SK-N-SH (cell line): ENCODE results near the gene MIDN. TPM values are rescaled to one million over a fixed set of nuclear protein-coding genes. Genes with fewer than 3 reads are reported as not detected.

Experiments used
- CTCF ChIA-PET: fragments of 300-600, 350-600 bp; formaldehyde crosslinking; extraction: SDS; loops from one replicate; lab custom pipeline; 2021; lab: Yijun Ruan, JAX
- POLR2A ChIA-PET: fragments of 350-600 bp; sonication (Branson Sonifier 250); formaldehyde crosslinking; extraction: SDS; loops from one replicate; lab custom pipeline; 2020; ENCODE audit warnings: antibody characterized with exemption, inconsistent platforms; lab: Yijun Ruan, JAX
- DNase-seq: peaks from one replicate; pipeline ENCODE4 v3.0.0; 2012
- H2AFZ ChIP-seq: fragments of 200-600 bp; sonication (generic); 2 replicates; pipeline ENCODE4 v1.8.1; 2016; ENCODE audit warnings: antibody characterized with exemption, mild to moderate bottlenecking, low read depth
- H3F3A ChIP-seq: fragments of 200-600 bp; sonication (generic); replicated peaks from 2 replicates; pipeline ENCODE3; 2016; ENCODE audit warnings: antibody characterized with exemption, mild to moderate bottlenecking; ENCODE audit not compliant: insufficient read depth
- H3K27ac ChIP-seq, 2 experiments: fragments of 200-500 bp in 1 of 2; fragments of 200-600 bp in 1 of 2; sonication (Bioruptor generic) in 1 of 2; sonication (generic), shearing (Covaris generic) in 1 of 2; 2 replicates each; pipeline versions ENCODE4 v1.5.1 to v1.6.1; 2014 to 2016; ENCODE audit warnings: low read depth in 2 of 2, inconsistent platforms in 1 of 2, low read length in 1 of 2, mild to moderate bottlenecking in 1 of 2, mixed read lengths in 1 of 2
- H3K27me3 ChIP-seq: fragments of 200-600 bp; sonication (generic), shearing (Covaris generic); 2 replicates; pipeline ENCODE4 v1.6.1; 2016; ENCODE audit warnings: mixed run types; ENCODE audit not compliant: insufficient read depth
- H3K36me3 ChIP-seq, 2 experiments: fragments of 200-500 bp in 1 of 2; fragments of 200-600 bp in 1 of 2; sonication (Bioruptor generic) in 1 of 2; sonication (generic) in 1 of 2; replicated peaks in 1 of 2; 2 replicates each; pipeline versions ENCODE3 to v1.5.1; 2014 to 2016; ENCODE audit warnings: low read length in 1 of 2, mild to moderate bottlenecking in 1 of 2; ENCODE audit not compliant: insufficient read depth in 2 of 2, control insufficient read depth in 1 of 2
- H3K4me1 ChIP-seq, 2 experiments: fragments of 200-500 bp in 1 of 2; fragments of 200-600 bp in 1 of 2; sonication (Bioruptor generic) in 1 of 2; sonication (generic), shearing (Covaris generic) in 1 of 2; 2 replicates each; pipeline versions ENCODE4 v1.5.1 to v1.6.1; 2014 to 2016; ENCODE audit warnings: low read depth in 1 of 2, low read length in 1 of 2, mixed run types in 1 of 2; ENCODE audit not compliant: insufficient read depth in 2 of 2, control insufficient read depth in 1 of 2
- H3K4me2 ChIP-seq: fragments of 200-600 bp; sonication (generic), shearing (Covaris generic); 2 replicates; pipeline ENCODE4 v1.6.1; 2017; ENCODE audit warnings: mixed run types
- H3K4me3 ChIP-seq, 2 experiments: fragments of 200-500 bp in 1 of 2; fragments of 200-600 bp in 1 of 2; sonication (Bioruptor generic) in 1 of 2; sonication (generic), shearing (Covaris generic) in 1 of 2; 2 replicates each; pipeline versions ENCODE4 v1.5.1 to v1.8.1; 2014 to 2016; ENCODE audit warnings: low read depth in 2 of 2, inconsistent platforms in 1 of 2, low read length in 1 of 2, mild to moderate bottlenecking in 1 of 2, mixed read lengths in 1 of 2, moderate library complexity in 1 of 2
- H3K79me2 ChIP-seq: fragments of 200-600 bp; sonication (generic); 2 replicates; pipeline ENCODE4 v1.8.1; 2017; ENCODE audit warnings: mild to moderate bottlenecking; ENCODE audit not compliant: insufficient read depth
- H3K9ac ChIP-seq: fragments of 200-600 bp; sonication (generic); 2 replicates; pipeline ENCODE4 v1.6.1; 2017; ENCODE audit warnings: mixed run types
- H3K9me2 ChIP-seq: fragments of 200-600 bp; sonication (generic); 2 replicates; pipeline ENCODE4 v1.6.1; 2017; ENCODE audit warnings: mixed run types
- H3K9me3 ChIP-seq: fragments of 200-600 bp; sonication (generic); 2 replicates; pipeline ENCODE4 v1.6.1; 2017; ENCODE audit warnings: mixed run types, mild to moderate bottlenecking, moderate library complexity
- H4K20me1 ChIP-seq: fragments of 200-600 bp; sonication (generic); 2 replicates; pipeline ENCODE4 v1.6.1; 2017; ENCODE audit warnings: mild to moderate bottlenecking, mixed run types; ENCODE audit not compliant: insufficient read depth
- ELF1 ChIP-seq: IDR thresholded peaks from 2 replicates; pipeline ENCODE4 v1.4.0; 2012
- EP300 ChIP-seq, 2 experiments: IDR thresholded peaks; 2 replicates each; pipeline versions ENCODE4 v1.4.0 to v1.6.1; 2012; ENCODE audit warnings: borderline replicate concordance in 1 of 2, low read depth in 1 of 2, low read length in 1 of 2
- FOXM1 ChIP-seq: IDR thresholded peaks from 2 replicates; pipeline ENCODE4 v1.4.0; 2012; ENCODE audit warnings: low read depth, mild to moderate bottlenecking
- GABPA ChIP-seq: IDR thresholded peaks from 2 replicates; pipeline ENCODE4 v1.4.0; 2012; ENCODE audit warnings: low read depth, mild to moderate bottlenecking
- MEF2A ChIP-seq: IDR thresholded peaks from 2 replicates; pipeline ENCODE4 v1.4.0; 2012; ENCODE audit warnings: low read depth, borderline replicate concordance
- MXI1 ChIP-seq: IDR thresholded peaks from 2 replicates; pipeline ENCODE4 v1.6.1; 2012; ENCODE audit warnings: mild to moderate bottlenecking, low read depth, low read length, improper control_type of control experiment
- NFIC ChIP-seq: IDR thresholded peaks from 2 replicates; pipeline ENCODE4 v1.4.0; 2012; ENCODE audit warnings: borderline replicate concordance
- NRF1 ChIP-seq: IDR thresholded peaks from 2 replicates; pipeline ENCODE4 v1.6.1; 2012; ENCODE audit warnings: low read depth, mild to moderate bottlenecking, low read length
- PBX3 ChIP-seq: IDR thresholded peaks from 2 replicates; pipeline ENCODE4; 2012
- POLR2AphosphoS5 ChIP-seq: IDR thresholded peaks from 2 replicates; pipeline ENCODE4 v1.6.1; 2012; ENCODE audit warnings: low read depth, low read length
- RAD21 ChIP-seq: IDR thresholded peaks from 2 replicates; pipeline ENCODE4 v1.6.1; 2012; ENCODE audit warnings: mild to moderate bottlenecking, low read length
- RFX5 ChIP-seq: IDR thresholded peaks from 2 replicates; pipeline ENCODE4 v1.6.1; 2012; ENCODE audit warnings: mild to moderate bottlenecking, improper control_type of control experiment, low read length
- SIN3A ChIP-seq: IDR thresholded peaks from 2 replicates; pipeline ENCODE4 v1.6.1; 2012; ENCODE audit warnings: low read depth, mild to moderate bottlenecking, low read length, moderate library complexity, borderline replicate concordance
- SMC3 ChIP-seq: IDR thresholded peaks from 2 replicates; pipeline ENCODE4 v1.6.1; 2012; ENCODE audit warnings: low read depth, low read length, improper control_type of control experiment
- TCF12 ChIP-seq: IDR thresholded peaks from 2 replicates; pipeline ENCODE4 v1.4.0; 2012
- TEAD4 ChIP-seq: IDR thresholded peaks from 2 replicates; pipeline ENCODE4 v1.4.0; 2012; ENCODE audit warnings: mild to moderate bottlenecking, borderline replicate concordance; ENCODE audit not compliant: insufficient read depth
- USF1 ChIP-seq: IDR thresholded peaks from 2 replicates; pipeline ENCODE4 v1.4.0; 2012; ENCODE audit warnings: low read depth, borderline replicate concordance
- YY1 ChIP-seq: IDR thresholded peaks from 2 replicates; pipeline ENCODE4 v1.4.0; 2012; ENCODE audit warnings: low read depth, mild to moderate bottlenecking
- WGBS: methylation state at CpG from one replicate; pipeline ENCODE4 v1.1.6; 2017; ENCODE audit warnings: low lambda C conversion rate; 5-methylcytosine and 5-hydroxymethylcytosine counted together
- polyA plus RNA-seq, 3 experiments: library from polyadenylated mRNA; depleted of rRNA; stranded (reverse); fragments of >200 nt; gene quantifications; 2 replicates each; pipeline ENCODE4 v1.2.3, GENCODE V29; 2012
- TF ChIP-seq, protein P1 (sequence below): IDR thresholded peaks from 2 replicates; pipeline ENCODE4 v1.4.0; 2012; ENCODE audit warnings: low read depth
- TF ChIP-seq, protein P2 (sequence below): fragments of 150-350 bp; IDR thresholded peaks from 2 replicates; pipeline ENCODE4 v1.6.1; 2017; ENCODE audit warnings: antibody characterized with exemption, low read length, low read depth, borderline replicate concordance

MIDN gene
- polyA plus RNA-seq, 1 of the 3 experiments (the other 2 are of a cell fraction) = 13.9 TPM

DNA sequence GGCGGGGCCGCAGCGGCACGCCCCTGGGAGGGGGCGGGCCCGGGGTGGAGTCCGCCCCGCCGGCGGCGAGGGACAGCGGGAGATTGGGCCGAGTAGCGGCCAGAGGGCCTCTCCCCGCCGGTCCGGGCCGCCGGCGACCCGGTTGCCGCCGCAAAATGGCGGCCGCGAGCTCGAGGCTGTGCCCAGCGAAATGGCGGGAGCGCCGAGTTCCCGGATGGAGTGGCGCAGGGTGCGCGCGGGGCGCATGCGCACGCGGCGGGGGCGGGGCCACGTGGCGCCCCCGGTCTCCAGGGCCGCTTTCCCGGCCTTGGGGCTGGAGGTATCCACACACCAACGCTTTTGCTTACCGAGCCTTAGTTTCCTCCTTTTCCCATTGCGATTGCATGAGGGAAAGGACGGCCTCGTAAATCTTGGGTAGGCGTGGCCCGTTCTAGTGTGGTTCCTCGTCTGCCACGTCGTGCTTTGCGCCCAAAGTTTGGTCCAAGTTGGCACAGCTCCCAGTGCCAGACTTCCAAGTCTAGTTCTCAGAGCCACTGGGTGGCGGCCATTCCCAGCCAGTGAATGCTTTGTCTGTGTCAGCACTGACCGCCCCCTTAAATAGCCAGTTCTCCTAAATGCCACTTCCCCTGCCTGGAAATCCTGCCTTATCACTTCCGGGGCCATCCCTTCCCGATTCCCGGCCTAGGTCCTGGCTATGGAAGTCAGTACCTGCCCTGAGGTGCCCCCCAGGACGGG, 21.3 kb downstream of the MIDN start:
- Histone ChIP-seq H3F3A (peaks cover 63% of the 10 kb centered on the region), H3K79me2 (peaks cover 56% of the 10 kb centered on the region), H3K9me2 (no peaks in the 10 kb centered on the region), H3K27me3 (no peaks in the 10 kb centered on the region), H4K20me1 (peaks cover 50% of the 10 kb centered on the region), H3K27ac (peak overlapping the region; percentile 91 to 98), H3K4me3 (peak overlapping the region; percentile 78 to 86), H3K36me3 (peaks cover 40 to 47% of the 10 kb centered on the region in 2 experiments), H3K4me2 (peak overlapping the region; percentile 98), H3K9me3 (no peaks in the 10 kb centered on the region), H3K9ac (peak overlapping the region; percentile 91), H2AFZ (no peak overlapping the region), H3K4me1 (peaks cover 47 to 68% of the 10 kb centered on the region in 2 experiments; a peak in 3 of 4 replicates)
- POLR2A ChIA-PET = interaction anchor here (0.6 to 1.7 kb wide), 27 partner anchors 10 to 268 kb away, joined by 3 to 110 read pairs (median 6); partner anchors contain the start of genes APC2, ATP5F1D, CBARP and EFNA2
- 0% methylated on average over 13 of the region's 64 CpGs for WGBS
- TF ChIP-seq MXI1 = peak; percentile 87
- peak; percentile 21; the same call in 1 of the 2 replicates for TF ChIP-seq POLR2AphosphoS5
- TF ChIP-seq SIN3A = peak; percentile 28; the same call in 1 of the 2 replicates
- peak; percentile 89; the same call in 1 of the 2 replicates for TF ChIP-seq TEAD4
- 0 out of 2 replicates have a peak, but pooled peaks have one; percentile 2 for TF ChIP-seq SMC3
- no peak for TF ChIP-seq FOXM1
- TF ChIP-seq NRF1 = peak; percentile 93
- peak; percentile 71; the same call in 1 of the 2 replicates for TF ChIP-seq USF1
- TF ChIP-seq RAD21 = peak; percentile 20
- TF ChIP-seq, protein P1, sequence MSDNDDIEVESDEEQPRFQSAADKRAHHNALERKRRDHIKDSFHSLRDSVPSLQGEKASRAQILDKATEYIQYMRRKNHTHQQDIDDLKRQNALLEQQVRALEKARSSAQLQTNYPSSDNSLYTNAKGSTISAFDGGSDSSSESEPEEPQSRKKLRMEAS = peak; percentile 76
- TF ChIP-seq GABPA = peak; percentile 63
- TF ChIP-seq NFIC = peak; percentile 59
- no peak for TF ChIP-seq TCF12
- TF ChIP-seq, protein P2, sequence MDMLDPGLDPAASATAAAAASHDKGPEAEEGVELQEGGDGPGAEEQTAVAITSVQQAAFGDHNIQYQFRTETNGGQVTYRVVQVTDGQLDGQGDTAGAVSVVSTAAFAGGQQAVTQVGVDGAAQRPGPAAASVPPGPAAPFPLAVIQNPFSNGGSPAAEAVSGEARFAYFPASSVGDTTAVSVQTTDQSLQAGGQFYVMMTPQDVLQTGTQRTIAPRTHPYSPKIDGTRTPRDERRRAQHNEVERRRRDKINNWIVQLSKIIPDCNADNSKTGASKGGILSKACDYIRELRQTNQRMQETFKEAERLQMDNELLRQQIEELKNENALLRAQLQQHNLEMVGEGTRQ = peak; percentile 34; the same call in 1 of the 2 replicates
- no peak for TF ChIP-seq EP300 (IDR thresholded peaks at IDR 0.05; ENCODE audit: borderline replicate concordance in 1 of 2, low read depth in 1 of 2, low read length in 1 of 2)
- TF ChIP-seq ELF1 = peak; percentile 17; the same call in 1 of the 2 replicates
- 0 out of 2 replicates have a peak, but pooled peaks have one; percentile 11 for TF ChIP-seq PBX3
- TF ChIP-seq RFX5 = no peak
- TF ChIP-seq MEF2A = no peak
- TF ChIP-seq YY1 = peak; percentile 94
- CTCF ChIA-PET = interaction anchor here (0.6 to 18.6 kb wide), 10 partner anchors 9 to 431 kb away, joined by 3 to 594 read pairs (median 4); partner anchors contain the start of gene ATP5F1D
- DNase-seq = peak; percentile 92
